Retina (tissue), 1 donor: ENCODE results near the gene MOGAT3.

Experiments used
- DNase-seq: peaks from one replicate; pipeline ENCODE4 v3.0.0-alpha.2; 2016

MOGAT3 gene

GRCh38 chr7:101200862-101201599 lies at the start of gene MOGAT3:
Gene MOGAT3 (minus strand): TSS chr7:101201036. CDS start chr7:101200854, 182 bp downstream.
- DNase-seq, result no peak

- no peak for DNase-seq
These were observed 49.5 kb upstream of the MOGAT3 start for GRCh38 chr7:101250324-101250723.

- no peak for DNase-seq
These were observed 47.4 kb upstream of the MOGAT3 start for GRCh38 chr7:101248276-101248675.

GRCh38 chr7:101245147-101245668 lies 44.4 kb upstream of the MOGAT3 start:
- DNase-seq, result no peak

- DNase-seq, result peak; percentile 99
These were observed 43.7 kb upstream of the MOGAT3 start, which contains the start of gene FIS1 for GRCh38 chr7:101244375-101245146. Gene FIS1 (minus strand): TSS chr7:101245081. CDS start chr7:101245004, 77 bp downstream.

GRCh38 chr7:101243646-101244374 lies 43.0 kb upstream of the MOGAT3 start:
- no peak for DNase-seq

- no peak for DNase-seq
These were observed 40.9 kb upstream of the MOGAT3 start for GRCh38 chr7:101241443-101242349.

GRCh38 chr7:101241015-101241363 lies 40.2 kb upstream of the MOGAT3 start:
- no peak for DNase-seq

GRCh38 chr7:101240226-101241014 lies 39.6 kb upstream of the MOGAT3 start:
- no peak for DNase-seq

GRCh38 chr7:101239951-101240220 lies 39.0 kb upstream of the MOGAT3 start:
- no peak for DNase-seq

GRCh38 chr7:101239191-101239950 lies 38.5 kb upstream of the MOGAT3 start:
- no peak for DNase-seq

GRCh38 chr7:101238226-101239182 lies 37.7 kb upstream of the MOGAT3 start:
- no peak for DNase-seq

- DNase-seq, result no peak
These were observed 36.6 kb upstream of the MOGAT3 start, which contains the start of gene CLDN15 for GRCh38 chr7:101237206-101238067. Gene CLDN15 (minus strand): TSS chr7:101237802. CDS start chr7:101237581, 221 bp downstream.

GRCh38 chr7:101236292-101236835 lies 35.5 kb upstream of the MOGAT3 start:
- no peak for DNase-seq

- no peak for DNase-seq
These were observed 34.7 kb upstream of the MOGAT3 start for GRCh38 chr7:101235522-101235921.

GRCh38 chr7:101235050-101235449 lies 34.2 kb upstream of the MOGAT3 start:
- no peak for DNase-seq

GRCh38 chr7:101234636-101235035 lies 33.8 kb upstream of the MOGAT3 start:
- DNase-seq, result no peak

GRCh38 chr7:101233907-101234547 lies 33.2 kb upstream of the MOGAT3 start:
- no peak for DNase-seq
